IMR-90 (cell line): ENCODE results near the gene DPF3. TPM values are rescaled to one million over a fixed set of nuclear protein-coding genes. Genes with fewer than 3 reads are reported as not detected.
A peak's percentile ranks its signal among the peaks of the same experiment; 100 is the strongest.

Experiments used
- ATAC-seq: fragments of 200-7000 bp; cut with Tn5 transposase; 2 replicates; pipeline ENCODE4 v1.9.1; 2020; ENCODE audit warnings: low read depth, mild to moderate bottlenecking, moderate library complexity
- BruUV-seq: library from RNA; stranded (reverse); fragments of 400-500 nt; replicated peaks from 2 replicates; lab custom pipeline; 2021; lab: Mats Ljungman, UMichigan
- CTCF ChIA-PET: fragments of 300-600 bp; formaldehyde crosslinking; extraction: SDS; loops from one replicate; lab custom pipeline; 2021; ENCODE audit warnings: antibody characterized with exemption; lab: Yijun Ruan, JAX
- POLR2A ChIA-PET: fragments of 300-600 bp; sonication (Branson Sonifier 250); formaldehyde crosslinking; loops from one replicate; lab custom pipeline; 2022; ENCODE audit warnings: antibody characterized with exemption; ENCODE audit not compliant: unreplicated experiment; lab: Charles Lee
- DNase-seq: peaks from one replicate; pipeline ENCODE4 v3.0.0; 2013
- H2AFZ ChIP-seq: replicated peaks from 2 replicates; pipeline ENCODE3; 2013; ENCODE audit warnings: low read length, mild to moderate bottlenecking; ENCODE audit not compliant: poor library complexity
- H2AK5ac ChIP-seq: 2 replicates; pipeline ENCODE4 v1.6.1; 2013; ENCODE audit warnings: low read depth, low read length, inconsistent platforms
- H2AK9ac ChIP-seq: replicated peaks from 2 replicates; pipeline ENCODE3; 2013; ENCODE audit warnings: mild to moderate bottlenecking, low read depth, low read length, moderate library complexity; ENCODE audit not compliant: poor library complexity
- H2BK120ac ChIP-seq: 2 replicates; pipeline ENCODE4 v1.6.1; 2013; ENCODE audit warnings: low read depth, low read length, inconsistent platforms
- H2BK15ac ChIP-seq: 3 replicates; pipeline ENCODE4 v1.6.1; 2013; ENCODE audit warnings: low read depth, low read length, inconsistent platforms
- H2BK20ac ChIP-seq: 2 replicates; pipeline ENCODE4 v1.6.1; 2013; ENCODE audit warnings: low read depth, mild to moderate bottlenecking, inconsistent platforms, low read length, moderate library complexity
- H2BK5ac ChIP-seq: 2 replicates; pipeline ENCODE4 v1.6.1; 2013; ENCODE audit warnings: mild to moderate bottlenecking, low read depth, low read length, inconsistent platforms; ENCODE audit not compliant: poor library complexity, severe bottlenecking
- H3K14ac ChIP-seq: replicated peaks from 2 replicates; pipeline ENCODE4 v1.6.1; 2013; ENCODE audit warnings: low read depth, low read length, inconsistent platforms
- H3K18ac ChIP-seq: 2 replicates; pipeline ENCODE4 v1.6.1; 2013; ENCODE audit warnings: low read depth, low read length, control low read depth
- H3K23ac ChIP-seq: 2 replicates; pipeline ENCODE4 v1.6.1; 2013; ENCODE audit warnings: low read depth, low read length, inconsistent platforms
- H3K27ac ChIP-seq: 2 replicates; pipeline ENCODE4 v1.5.1; 2013; ENCODE audit warnings: mild to moderate bottlenecking, control low read depth, low read length; ENCODE audit not compliant: insufficient read depth
- H3K27me3 ChIP-seq: 2 replicates; pipeline ENCODE4 v1.6.1; 2013; ENCODE audit warnings: low read length; ENCODE audit not compliant: control insufficient read depth, insufficient read depth
- H3K36me3 ChIP-seq: 2 replicates; pipeline ENCODE4 v1.6.1; 2013; ENCODE audit warnings: low read length, mixed read lengths; ENCODE audit not compliant: control insufficient read depth, insufficient read depth
- H3K4ac ChIP-seq: 2 replicates; pipeline ENCODE4 v1.6.1; 2013; ENCODE audit warnings: low read depth, low read length, inconsistent platforms
- H3K4me1 ChIP-seq: 2 replicates; pipeline ENCODE4 v1.6.1; 2013; ENCODE audit warnings: low read length, mixed read lengths; ENCODE audit not compliant: control insufficient read depth, insufficient read depth
- H3K4me2 ChIP-seq: 2 replicates; pipeline ENCODE4 v1.6.1; 2013; ENCODE audit warnings: low read depth, mild to moderate bottlenecking, control low read depth, low read length, moderate library complexity
- H3K4me3 ChIP-seq: 2 replicates; pipeline ENCODE4 v1.5.1; 2013; ENCODE audit warnings: low read depth, mild to moderate bottlenecking, control low read depth, low read length, moderate library complexity; ENCODE audit not compliant: insufficient read depth
- H3K56ac ChIP-seq: 2 replicates; pipeline ENCODE4 v1.6.1; 2013; ENCODE audit warnings: low read length, inconsistent platforms; ENCODE audit not compliant: insufficient read depth; ENCODE audit errors: extremely low read depth
- H3K79me1 ChIP-seq, 2 experiments: 2 replicates each; pipeline ENCODE4 v1.6.1; 2013; ENCODE audit warnings: low read length in 2 of 2, inconsistent platforms in 1 of 2, low read depth in 1 of 2
- H3K9ac ChIP-seq: 2 replicates; pipeline ENCODE4 v1.6.1; 2013; ENCODE audit warnings: low read depth, low read length, control low read depth
- H3K9me1 ChIP-seq: 2 replicates; pipeline ENCODE4 v1.6.1; 2013; ENCODE audit warnings: low read length, inconsistent platforms; ENCODE audit not compliant: insufficient read depth
- H3K9me3 ChIP-seq: 2 replicates; pipeline ENCODE4 v1.6.1; 2013; ENCODE audit warnings: low read length; ENCODE audit not compliant: control insufficient read depth, insufficient read depth
- H4K20me1 ChIP-seq: 2 replicates; pipeline ENCODE4 v1.6.1; 2013; ENCODE audit warnings: low read length, inconsistent platforms; ENCODE audit not compliant: insufficient read depth
- H4K5ac ChIP-seq: 2 replicates; pipeline ENCODE4 v1.6.1; 2013; ENCODE audit warnings: mild to moderate bottlenecking, low read depth, low read length, control low read depth
- H4K8ac ChIP-seq, 2 experiments: 2 replicates each; pipeline ENCODE4 v1.6.1; 2013; ENCODE audit warnings: low read depth in 2 of 2, low read length in 2 of 2, control low read depth in 1 of 2, inconsistent platforms in 1 of 2
- H4K91ac ChIP-seq: 2 replicates; pipeline ENCODE4 v1.6.1; 2013; ENCODE audit warnings: low read depth, low read length, inconsistent platforms; ENCODE audit not compliant: insufficient read depth
- BHLHE40 ChIP-seq: fragments of 150-350 bp; IDR thresholded peaks from 2 replicates; pipeline ENCODE4 v1.6.1; 2016; ENCODE audit warnings: mild to moderate bottlenecking, low read depth, low read length
- CEBPB ChIP-seq: IDR thresholded peaks from 2 replicates; pipeline ENCODE4 v1.6.1; 2012; ENCODE audit warnings: low read depth, low read length, improper control_type of control experiment
- CHD1 ChIP-seq: IDR thresholded peaks from 2 replicates; pipeline ENCODE4 v1.6.1; 2012; ENCODE audit warnings: low read depth, low read length, improper control_type of control experiment
- MAFK ChIP-seq: IDR thresholded peaks from 2 replicates; pipeline ENCODE4 v1.6.1; 2012; ENCODE audit warnings: low read depth, low read length, improper control_type of control experiment
- MAZ ChIP-seq: IDR thresholded peaks from 2 replicates; pipeline ENCODE4 v1.6.1; 2012; ENCODE audit warnings: low read depth, mild to moderate bottlenecking, low read length, improper control_type of control experiment, moderate library complexity, borderline replicate concordance
- MXI1 ChIP-seq: IDR thresholded peaks from 2 replicates; pipeline ENCODE4 v1.6.1; 2012; ENCODE audit warnings: low read depth, mild to moderate bottlenecking, low read length, moderate library complexity, borderline replicate concordance
- NFE2L2 ChIP-seq: fragments of 150-350 bp; IDR thresholded peaks from 2 replicates; pipeline ENCODE4 v1.6.1; 2016; ENCODE audit warnings: low read depth, mild to moderate bottlenecking, low read length
- POLR2A ChIP-seq: IDR thresholded peaks from 2 replicates; pipeline ENCODE4 v1.6.1; 2012; ENCODE audit warnings: mild to moderate bottlenecking, low read depth, low read length
- RAD21 ChIP-seq: IDR thresholded peaks from 2 replicates; pipeline ENCODE4 v1.6.1; 2012; ENCODE audit warnings: low read length, improper control_type of control experiment
- RCOR1 ChIP-seq: IDR thresholded peaks from 2 replicates; pipeline ENCODE4 v1.6.1; 2012; ENCODE audit warnings: mild to moderate bottlenecking, low read length, improper control_type of control experiment; ENCODE audit not compliant: insufficient replicate concordance
- RFX5 ChIP-seq: IDR thresholded peaks from 2 replicates; pipeline ENCODE4 v1.8.0; 2012; ENCODE audit warnings: low read depth, mild to moderate bottlenecking, low read length, moderate library complexity
- WGBS, 2 experiments: methylation state at CpG; one replicate each; pipeline versions ENCODE4 v1.1.5 to v1.1.7; 2013; ENCODE audit warnings: missing lambda C conversion rate in 2 of 2; ENCODE audit not compliant: insufficient read length in 1 of 2; ENCODE audit errors: extremely low coverage in 2 of 2; 5-methylcytosine and 5-hydroxymethylcytosine counted together
- dilution Hi-C: fragments of 300-500 bp; cut with HindIII; formaldehyde crosslinking; loops from one replicate; pipeline ENCODE4 v1.14.3; 2018; ENCODE audit warnings: low sequenced_read_pairs; ENCODE audit not compliant: unreplicated experiment
- in situ Hi-C: fragments of 300-500 bp; cut with MboI; formaldehyde crosslinking; loops from 3 replicates; pipeline ENCODE4 v1.14.3; 2019; ENCODE audit warnings: low sequenced_read_pairs, inconsistent platforms, mixed read lengths
- intact Hi-C: fragments of 100-400 bp; cut with micrococcal nuclease; formaldehyde crosslinking; loops from 2 replicates; pipeline ENCODE4 v1.10.0; 2022
- polyA plus RNA-seq, 3 experiments: library from polyadenylated mRNA; depleted of rRNA; stranded (reverse); fragments of >200 nt; gene quantifications; 2 replicates each; pipeline ENCODE4 v1.2.3, GENCODE V29; 2012; ENCODE audit warnings: low replicate concordance in 1 of 3
- total RNA-seq: library from RNA; depleted of rRNA; stranded (reverse); fragments of >200 nt; gene quantifications from 2 replicates; pipeline ENCODE4 v1.2.3, GENCODE V29; 2012
- TF ChIP-seq, protein P1 (sequence below): conservative IDR thresholded peaks from 2 replicates; pipeline ENCODE4 v1.5.1; 2012; ENCODE audit warnings: mild to moderate bottlenecking, low read depth, low read length, improper control_type of control experiment
- TF ChIP-seq, protein P2 (sequence below): fragments of 150-350 bp; IDR thresholded peaks from 2 replicates; pipeline ENCODE4 v1.6.1; 2017; ENCODE audit warnings: mild to moderate bottlenecking, antibody characterized with exemption, low read length, low read depth

The DPF3 gene
- total and polyA plus RNA-seq, 2 of the 4 experiments (the other 2 are of a cell fraction): 30.5 to 32.8 TPM

DNA sequence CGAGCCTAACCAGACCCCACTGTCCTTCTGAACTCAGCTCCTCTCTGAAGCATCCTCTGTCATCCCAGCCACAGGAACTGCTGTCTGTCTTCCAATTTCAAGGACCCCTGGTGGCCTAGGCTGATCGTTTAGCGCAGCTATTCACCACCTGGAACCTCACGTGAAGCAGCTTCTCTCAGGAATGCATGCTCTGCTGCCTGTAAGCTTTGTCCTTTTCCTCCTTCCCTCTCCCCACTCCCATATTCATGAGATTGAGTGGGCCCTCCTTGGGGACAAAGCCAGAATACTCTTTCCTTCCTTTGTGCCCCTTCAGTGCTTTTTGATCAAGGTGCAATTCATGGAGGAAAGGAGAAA, 17.2 kb downstream of the DPF3 start:
- intact Hi-C loops: no loop called here
- H2AK9ac ChIP-seq: peak overlapping the region; percentile 3
- no peak overlapping the region for H4K8ac ChIP-seq
- H2BK20ac ChIP-seq: no peak overlapping the region
- H2BK120ac ChIP-seq: no peak overlapping the region
- no peak overlapping the region for H4K5ac ChIP-seq
- H3K56ac ChIP-seq: no peak overlapping the region
- dilution Hi-C loops: no loop called here
- CTCF ChIA-PET: no interaction called here
- peaks cover 6% of the 10 kb centered on the region; the same call in 1 of the 2 replicates for H3K9me1 ChIP-seq
- no peaks in the 10 kb centered on the region for H3K9me3 ChIP-seq
- no peak overlapping the region for H2BK15ac ChIP-seq
- peaks cover 6% of the 10 kb centered on the region; the same call in 1 of the 2 replicates for H3K36me3 ChIP-seq
- H3K79me1 ChIP-seq: peaks cover 42 to 68% of the 10 kb centered on the region in 2 experiments
- in situ Hi-C loops: no loop called here
- no peak overlapping the region for H2AK5ac ChIP-seq
- H3K27me3 ChIP-seq: no peaks in the 10 kb centered on the region
- peaks cover 35% of the 10 kb centered on the region for H4K20me1 ChIP-seq
- no TSS peak for BruUV-seq
- peaks cover 2% of the 10 kb centered on the region; the same call in 1 of the 2 replicates for H3K4me1 ChIP-seq
- H4K91ac ChIP-seq: no peak overlapping the region
- 80% methylated on average over 4 of the region's 4 CpGs; no CpG with 5 or more reads in 1 of the 2 experiments for WGBS, 2 experiments
- no peak overlapping the region for H3K18ac ChIP-seq
- H3K4me2 ChIP-seq: no peak overlapping the region
- H3K23ac ChIP-seq: peak overlapping the region; percentile 51; the same call in 1 of the 2 replicates
- no peak overlapping the region for H2AFZ ChIP-seq
- no peak overlapping the region for H3K4me3 ChIP-seq
- no peak for DNase-seq
- H3K14ac ChIP-seq: 0 out of 2 replicates have a peak overlapping the region, but pooled peaks have one; percentile 22
- no peak overlapping the region for H3K27ac ChIP-seq
- no peak overlapping the region for H2BK5ac ChIP-seq
- no peak overlapping the region for H3K4ac ChIP-seq
- ATAC-seq: no peak
- TF ChIP-seq RCOR1 (no peak), RFX5 (no peak), NFE2L2 (no peak), BHLHE40 (no peak), MAZ (no peak), POLR2A (no peak), CEBPB (no peak), MAFK (no peak), CHD1 (no peak), RAD21 (no peak), MXI1 (no peak)
- TF ChIP-seq, protein P1, sequence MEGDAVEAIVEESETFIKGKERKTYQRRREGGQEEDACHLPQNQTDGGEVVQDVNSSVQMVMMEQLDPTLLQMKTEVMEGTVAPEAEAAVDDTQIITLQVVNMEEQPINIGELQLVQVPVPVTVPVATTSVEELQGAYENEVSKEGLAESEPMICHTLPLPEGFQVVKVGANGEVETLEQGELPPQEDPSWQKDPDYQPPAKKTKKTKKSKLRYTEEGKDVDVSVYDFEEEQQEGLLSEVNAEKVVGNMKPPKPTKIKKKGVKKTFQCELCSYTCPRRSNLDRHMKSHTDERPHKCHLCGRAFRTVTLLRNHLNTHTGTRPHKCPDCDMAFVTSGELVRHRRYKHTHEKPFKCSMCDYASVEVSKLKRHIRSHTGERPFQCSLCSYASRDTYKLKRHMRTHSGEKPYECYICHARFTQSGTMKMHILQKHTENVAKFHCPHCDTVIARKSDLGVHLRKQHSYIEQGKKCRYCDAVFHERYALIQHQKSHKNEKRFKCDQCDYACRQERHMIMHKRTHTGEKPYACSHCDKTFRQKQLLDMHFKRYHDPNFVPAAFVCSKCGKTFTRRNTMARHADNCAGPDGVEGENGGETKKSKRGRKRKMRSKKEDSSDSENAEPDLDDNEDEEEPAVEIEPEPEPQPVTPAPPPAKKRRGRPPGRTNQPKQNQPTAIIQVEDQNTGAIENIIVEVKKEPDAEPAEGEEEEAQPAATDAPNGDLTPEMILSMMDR: no peak
- TF ChIP-seq, protein P2, sequence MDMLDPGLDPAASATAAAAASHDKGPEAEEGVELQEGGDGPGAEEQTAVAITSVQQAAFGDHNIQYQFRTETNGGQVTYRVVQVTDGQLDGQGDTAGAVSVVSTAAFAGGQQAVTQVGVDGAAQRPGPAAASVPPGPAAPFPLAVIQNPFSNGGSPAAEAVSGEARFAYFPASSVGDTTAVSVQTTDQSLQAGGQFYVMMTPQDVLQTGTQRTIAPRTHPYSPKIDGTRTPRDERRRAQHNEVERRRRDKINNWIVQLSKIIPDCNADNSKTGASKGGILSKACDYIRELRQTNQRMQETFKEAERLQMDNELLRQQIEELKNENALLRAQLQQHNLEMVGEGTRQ: no peak
- no peak overlapping the region for H3K9ac ChIP-seq
- POLR2A ChIA-PET: no interaction called here
